ENCODE measurements around the gene IGFBP3. TPM values are rescaled to one million over a fixed set of nuclear protein-coding genes. Genes with fewer than 3 reads are reported as not detected.

The IGFBP3 gene
- total and polyA plus RNA-seq, 2 of the 13 experiments (the other 11 are each of a cell fraction or from before 2014, with no cell fraction given): 57.5 TPM; not detected in 1

DNA sequence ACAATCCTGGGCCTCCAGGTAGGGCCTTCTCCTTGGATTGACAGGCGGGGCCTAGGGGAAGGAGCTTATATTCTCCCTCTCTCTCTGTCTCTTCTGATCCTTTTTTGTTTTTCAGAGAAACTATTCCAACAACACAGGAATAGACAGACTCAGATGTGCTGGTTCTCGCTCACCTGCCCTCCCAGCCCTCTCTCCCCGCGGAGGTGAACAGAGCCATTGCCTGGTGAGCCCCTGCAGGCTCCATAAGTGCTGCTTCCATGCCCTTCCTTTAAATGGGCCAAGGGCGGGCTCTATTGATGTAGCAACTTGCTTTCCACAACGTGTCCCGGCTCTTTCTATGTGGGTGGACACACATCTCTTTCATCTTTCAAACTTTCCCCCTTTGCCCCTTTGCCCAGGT, 47.2 kb upstream of the IGFBP3 start (continued):
- TF ChIP-seq ASH2L (IDR thresholded peaks at IDR 0.05; ENCODE audit: insufficient read length, low read depth, low read length): no peak
- TF ChIP-seq, protein P1, sequence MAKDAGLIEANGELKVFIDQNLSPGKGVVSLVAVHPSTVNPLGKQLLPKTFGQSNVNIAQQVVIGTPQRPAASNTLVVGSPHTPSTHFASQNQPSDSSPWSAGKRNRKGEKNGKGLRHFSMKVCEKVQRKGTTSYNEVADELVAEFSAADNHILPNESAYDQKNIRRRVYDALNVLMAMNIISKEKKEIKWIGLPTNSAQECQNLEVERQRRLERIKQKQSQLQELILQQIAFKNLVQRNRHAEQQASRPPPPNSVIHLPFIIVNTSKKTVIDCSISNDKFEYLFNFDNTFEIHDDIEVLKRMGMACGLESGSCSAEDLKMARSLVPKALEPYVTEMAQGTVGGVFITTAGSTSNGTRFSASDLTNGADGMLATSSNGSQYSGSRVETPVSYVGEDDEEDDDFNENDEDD (CRISPR knock-in tag; IDR thresholded peaks at IDR 0.05; ENCODE audit: borderline replicate concordance): no peak
- TF ChIP-seq, protein P2, sequence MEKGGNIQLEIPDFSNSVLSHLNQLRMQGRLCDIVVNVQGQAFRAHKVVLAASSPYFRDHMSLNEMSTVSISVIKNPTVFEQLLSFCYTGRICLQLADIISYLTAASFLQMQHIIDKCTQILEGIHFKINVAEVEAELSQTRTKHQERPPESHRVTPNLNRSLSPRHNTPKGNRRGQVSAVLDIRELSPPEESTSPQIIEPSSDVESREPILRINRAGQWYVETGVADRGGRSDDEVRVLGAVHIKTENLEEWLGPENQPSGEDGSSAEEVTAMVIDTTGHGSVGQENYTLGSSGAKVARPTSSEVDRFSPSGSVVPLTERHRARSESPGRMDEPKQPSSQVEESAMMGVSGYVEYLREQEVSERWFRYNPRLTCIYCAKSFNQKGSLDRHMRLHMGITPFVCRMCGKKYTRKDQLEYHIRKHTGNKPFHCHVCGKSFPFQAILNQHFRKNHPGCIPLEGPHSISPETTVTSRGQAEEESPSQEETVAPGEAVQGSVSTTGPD (CRISPR knock-in tag; IDR thresholded peaks at IDR 0.05): no peak
- TF ChIP-seq JUN (CRISPR knock-in tag; IDR thresholded peaks at IDR 0.05): no peak

DNA sequence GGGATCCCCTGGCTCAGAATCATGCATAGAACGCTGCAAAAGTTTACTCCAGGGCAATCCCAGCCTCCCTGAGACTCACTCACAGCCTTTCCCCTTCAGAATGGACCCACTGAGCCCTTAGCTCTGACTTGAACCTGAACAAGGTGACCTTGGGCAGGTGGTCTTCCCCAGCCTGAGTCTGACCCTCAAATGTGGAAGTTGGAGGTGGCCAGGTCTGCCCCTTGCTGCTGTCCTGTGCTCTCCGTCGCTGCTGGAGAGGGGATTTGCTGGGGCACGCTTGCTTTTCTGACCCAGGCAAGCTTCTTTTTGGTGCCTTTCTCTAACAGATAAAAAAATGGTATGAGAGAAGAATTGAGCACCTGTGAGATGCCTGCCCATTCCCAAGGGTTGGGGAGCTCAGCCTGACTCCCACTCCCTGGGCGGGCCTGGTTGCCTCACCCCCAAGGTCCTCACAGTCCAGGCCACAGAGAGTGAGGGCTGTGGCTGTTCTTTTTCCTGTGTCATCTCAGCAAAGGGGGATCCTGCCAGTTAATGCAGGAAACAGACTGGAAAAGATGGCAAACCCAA, 46.6 kb upstream of the IGFBP3 start:
- ATAC-seq (no peak), DNase-seq (ENCODE audit: low spot score) (no peak), FAIRE-seq (no peak)
- H3K4me3 ChIP-seq (replicated peaks in 1 of 3; ENCODE audit: insufficient read depth in 1 of 3, low read depth in 2 of 3, low read length in 3 of 3): no peak overlapping the region
- no peaks in the 10 kb centered on the region; a peak in 1 of 5 replicates for H3K27me3 ChIP-seq (ENCODE audit: control insufficient read depth in 1 of 2, insufficient read depth in 2 of 2, low read length in 2 of 2)
- H3K79me2 ChIP-seq (ENCODE audit: insufficient read depth, low read length): no peaks in the 10 kb centered on the region
- ChIA-PET CTCF (ENCODE audit: low intra/inter-chr PET ratio, low total read pairs) (no interaction called here), POLR2A (no interaction called here)
- no peak overlapping the region for H3K9ac ChIP-seq (ENCODE audit: insufficient read depth, low read depth, low read length)
- 80% methylated on average over 1 of the region's 5 CpGs for WGBS (ENCODE audit: low lambda C conversion rate)
- BruUV-seq (replicated peaks): no TSS peak
- no peak overlapping the region for H3K4me2 ChIP-seq (ENCODE audit: low read depth, low read length)
- H4K20me1 ChIP-seq (ENCODE audit: insufficient read depth, low read length): no peaks in the 10 kb centered on the region
- H3K4me1 ChIP-seq (ENCODE audit: insufficient read depth, low read length): peaks cover 50% of the 10 kb centered on the region
- in situ Hi-C loops (cut with HindIII; ENCODE audit: extremely low pct_ligation_motif_present, low pct_unique_long_range_greater_than_20kb) (no loop called here), intact Hi-C loops (cut with micrococcal nuclease; ENCODE audit: unreplicated experiment) (no loop called here)
- no peak for TF ChIP-seq JDP2 (CRISPR knock-in tag; IDR thresholded peaks at IDR 0.05; ENCODE audit: borderline replicate concordance)
- TF ChIP-seq MIXL1 (CRISPR knock-in tag; IDR thresholded peaks at IDR 0.05): no peak
- TF ChIP-seq MED13 (CRISPR knock-in tag; IDR thresholded peaks at IDR 0.05): no peak
- no peak for TF ChIP-seq POLR2G (IDR thresholded peaks at IDR 0.05; ENCODE audit: low read depth, low read length)
- TF ChIP-seq ZNF781 (CRISPR knock-in tag; IDR thresholded peaks at IDR 0.05; ENCODE audit: borderline replicate concordance, not compliant biosample characterization): no peak
- no peak for TF ChIP-seq CREM (IDR thresholded peaks at IDR 0.05)
- no peak for TF ChIP-seq CREM (CRISPR knock-in tag; IDR thresholded peaks at IDR 0.05)
- TF ChIP-seq FOSL2 (CRISPR knock-in tag; IDR thresholded peaks at IDR 0.05): no peak
- TF ChIP-seq SMARCC2 (IDR thresholded peaks at IDR 0.05): no peak
- TF ChIP-seq DMAP1 (CRISPR knock-in tag; IDR thresholded peaks at IDR 0.05): no peak
- no peak for TF ChIP-seq CHD2 (IDR thresholded peaks at IDR 0.05; ENCODE audit: low read depth, low read length)
- TF ChIP-seq, protein P3, sequence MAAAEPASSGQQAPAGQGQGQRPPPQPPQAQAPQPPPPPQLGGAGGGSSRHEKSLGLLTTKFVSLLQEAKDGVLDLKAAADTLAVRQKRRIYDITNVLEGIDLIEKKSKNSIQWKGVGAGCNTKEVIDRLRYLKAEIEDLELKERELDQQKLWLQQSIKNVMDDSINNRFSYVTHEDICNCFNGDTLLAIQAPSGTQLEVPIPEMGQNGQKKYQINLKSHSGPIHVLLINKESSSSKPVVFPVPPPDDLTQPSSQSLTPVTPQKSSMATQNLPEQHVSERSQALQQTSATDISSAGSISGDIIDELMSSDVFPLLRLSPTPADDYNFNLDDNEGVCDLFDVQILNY (CRISPR knock-in tag; conservative IDR thresholded peaks at IDR 0.05): no peak
- no peak for TF ChIP-seq KDM5A (IDR thresholded peaks at IDR 0.05; ENCODE audit: borderline replicate concordance, low read length)
- TF ChIP-seq, protein P4, sequence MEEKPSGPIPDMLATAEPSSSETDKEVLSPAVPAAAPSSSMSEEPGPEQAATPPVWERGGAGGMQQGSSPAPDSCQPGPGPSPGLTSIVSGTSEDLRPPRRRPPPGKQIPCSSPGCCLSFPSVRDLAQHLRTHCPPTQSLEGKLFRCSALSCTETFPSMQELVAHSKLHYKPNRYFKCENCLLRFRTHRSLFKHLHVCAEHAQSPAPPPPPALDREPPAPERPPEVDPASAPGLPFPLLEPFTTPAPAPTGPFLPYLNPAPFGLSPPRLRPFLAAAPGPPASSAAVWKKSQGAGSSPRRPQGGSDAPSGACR (CRISPR knock-in tag; IDR thresholded peaks at IDR 0.05): no peak
- TF ChIP-seq HHEX (CRISPR knock-in tag; IDR thresholded peaks at IDR 0.05): no peak
- TF ChIP-seq LCORL (IDR thresholded peaks at IDR 0.05): no peak
- TF ChIP-seq LCORL (CRISPR knock-in tag; IDR thresholded peaks at IDR 0.05): no peak
- H2AFZ ChIP-seq (ENCODE audit: low read length): no peak overlapping the region
- no peaks in the 10 kb centered on the region for H3K9me3 ChIP-seq (ENCODE audit: low read length)
- no peaks in the 10 kb centered on the region for H3K36me3 ChIP-seq (replicated peaks in 1 of 2; ENCODE audit: control insufficient read depth in 1 of 2, insufficient read depth in 2 of 2, low read length in 2 of 2)
- no peak overlapping the region for H3K27ac ChIP-seq (ENCODE audit: extremely low read length, insufficient read depth, low read length)

All from HepG2 (cell line).